Measurements from ENCODE around the gene ALAS2.

- no peak for TF ChIP-seq YY1 (IDR thresholded peaks at IDR 0.05; ENCODE audit: low read depth)
- no peak for TF ChIP-seq CREB1 (IDR thresholded peaks at IDR 0.05; ENCODE audit: low read depth)
- TF ChIP-seq MAX (IDR thresholded peaks at IDR 0.05): no peak
- TF ChIP-seq TEAD4 (IDR thresholded peaks at IDR 0.05): 0 out of 2 replicates have a peak, but pooled peaks have one; percentile 7
- no peak for TF ChIP-seq NFIC (IDR thresholded peaks at IDR 0.05)
- TF ChIP-seq EP300 (IDR thresholded peaks at IDR 0.05; ENCODE audit: borderline replicate concordance): no peak; the same call in 1 of the 2 replicates
- TF ChIP-seq FOXM1 (IDR thresholded peaks at IDR 0.05; ENCODE audit: borderline replicate concordance, low read depth): no peak
These were observed 22.0 kb downstream of the ALAS2 start for GRCh38 chrX:55008571-55009358.
